HEK293T (cell line): ENCODE measurements around the gene SMIM5.

ENCODE experiments used
- BHLHE40 ChIP-seq: fragments of 450-650 bp; IDR thresholded peaks from 2 replicates; pipeline ENCODE4 v1.6.1; 2016; ENCODE audit warnings: mild to moderate bottlenecking, moderate library complexity, borderline replicate concordance
- FOXA1 ChIP-seq: fragments of 450-650 bp; IDR thresholded peaks from 2 replicates; pipeline ENCODE4 v1.6.1; 2016; ENCODE audit warnings: mild to moderate bottlenecking
- FOXM1 ChIP-seq: fragments of 450-650 bp; IDR thresholded peaks from 2 replicates; pipeline ENCODE4 v1.6.1; 2017; ENCODE audit warnings: mild to moderate bottlenecking, borderline replicate concordance
- HDGF ChIP-seq: fragments of 450-650 bp; IDR thresholded peaks from 2 replicates; pipeline ENCODE4 v1.6.1; 2017; ENCODE audit warnings: antibody characterized with exemption, borderline replicate concordance
- SUZ12 ChIP-seq: fragments of 450-650 bp; IDR thresholded peaks from 2 replicates; pipeline ENCODE4 v1.6.1; 2016; ENCODE audit warnings: mild to moderate bottlenecking

- no peak for TF ChIP-seq FOXM1
- TF ChIP-seq BHLHE40, result no peak
- no peak for TF ChIP-seq SUZ12
- TF ChIP-seq HDGF, result no peak
- no peak for TF ChIP-seq FOXA1
Measured at GRCh38 chr17:75680431-75680830, 47.2 kb downstream of the SMIM5 start.
